Muscle layer of colon (tissue), 2 donors: ENCODE results near the gene DHX15.

ENCODE experiments used
- H3K27ac ChIP-seq: one replicate; pipeline ENCODE4 v1.7.0; 2013; ENCODE audit warnings: low read depth, mild to moderate bottlenecking, low read length, moderate library complexity
- H3K27me3 ChIP-seq, 2 donors: one replicate each; pipeline ENCODE4 v1.7.0; 2013; ENCODE audit warnings: low read length in 2 of 2, mild to moderate bottlenecking in 2 of 2; ENCODE audit not compliant: insufficient read depth in 2 of 2, control insufficient read depth in 1 of 2
- H3K36me3 ChIP-seq: one replicate; pipeline ENCODE4 v1.7.0; 2013; ENCODE audit warnings: mild to moderate bottlenecking, low read length; ENCODE audit not compliant: insufficient read depth
- H3K4me1 ChIP-seq: one replicate; pipeline ENCODE4 v1.7.0; 2013; ENCODE audit warnings: mild to moderate bottlenecking, low read length; ENCODE audit not compliant: insufficient read depth
- H3K4me3 ChIP-seq, 2 donors: one replicate each; pipeline ENCODE4 v1.7.0; 2013; ENCODE audit warnings: low read length in 2 of 2, low read depth in 1 of 2, mild to moderate bottlenecking in 1 of 2, moderate library complexity in 1 of 2
- H3K9ac ChIP-seq: one replicate; pipeline ENCODE4 v1.7.0; 2013; ENCODE audit warnings: low read length
- H3K9me3 ChIP-seq: one replicate; pipeline ENCODE4 v1.7.0; 2013; ENCODE audit warnings: mild to moderate bottlenecking, low read length
- donor health status: abdominal sarcoma.
- donor health status: Adenocarcinoma of cecum.

DHX15 gene

DNA sequence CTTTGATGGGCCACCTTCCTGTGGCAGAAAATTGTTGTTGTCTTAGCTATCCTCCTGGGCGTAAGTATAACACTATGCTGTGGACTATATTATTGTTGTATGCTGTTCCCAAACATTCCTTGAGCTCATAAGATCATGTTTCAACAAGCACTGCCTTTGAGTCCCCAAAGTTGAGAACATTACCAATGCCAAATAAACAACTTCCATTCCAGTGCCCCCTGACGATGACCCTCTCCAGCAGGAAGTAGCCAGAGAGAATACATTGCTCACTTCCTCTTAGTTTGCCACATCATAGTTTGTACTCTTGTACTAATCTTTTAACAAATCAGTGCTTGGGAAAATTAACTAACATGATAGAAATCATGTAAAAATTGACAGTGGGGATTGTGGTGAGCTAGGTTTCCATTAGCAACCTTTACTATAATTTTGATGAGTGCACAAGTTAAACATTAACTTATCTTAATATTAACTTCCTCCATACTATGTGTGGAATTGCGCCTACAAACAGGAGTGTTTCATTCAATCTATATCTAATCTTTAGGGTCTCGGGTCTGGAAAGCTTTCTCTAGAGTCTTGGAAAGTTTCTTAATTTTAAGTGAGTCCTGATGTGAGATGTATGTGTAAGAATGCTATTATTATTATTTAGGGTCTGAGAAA is 20.3 kb upstream of the DHX15 start:
- no peak overlapping the region for H3K4me3 ChIP-seq
- no peaks in the 10 kb centered on the region for H3K4me1 ChIP-seq
- no peaks in the 10 kb centered on the region for H3K9me3 ChIP-seq
- no peak overlapping the region for H3K9ac ChIP-seq
- no peaks in the 10 kb centered on the region for H3K36me3 ChIP-seq
- H3K27ac ChIP-seq = no peak overlapping the region
- H3K27me3 ChIP-seq = no peaks in the 10 kb centered on the region

DNA sequence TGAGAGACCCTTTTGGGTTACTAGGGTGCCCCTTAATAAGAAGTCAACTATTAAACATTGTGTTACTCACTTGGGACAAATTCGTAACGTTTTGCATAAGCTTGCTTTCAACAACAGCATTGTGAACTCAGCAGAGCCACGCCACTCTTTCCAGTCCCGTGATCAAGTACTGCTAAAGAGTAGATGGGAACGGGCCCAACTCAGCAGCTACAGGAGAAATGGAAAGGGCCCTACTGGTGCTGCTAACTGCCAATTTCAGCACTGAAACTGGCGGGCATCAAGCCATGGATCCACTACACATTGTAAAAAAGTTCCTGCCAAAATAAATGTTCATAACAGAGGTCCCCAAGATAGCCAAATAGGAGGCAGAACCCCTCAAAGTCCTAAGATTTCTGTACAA is 19.0 kb upstream of the DHX15 start:
- H3K9me3 ChIP-seq = no peaks in the 10 kb centered on the region
- no peaks in the 10 kb centered on the region for H3K27me3 ChIP-seq

GRCh38 chr4:24601121-24601520 is 16.8 kb upstream of the DHX15 start:
- H3K27me3 ChIP-seq = no peaks in the 10 kb centered on the region
- no peak overlapping the region for H3K4me3 ChIP-seq
- H3K9me3 ChIP-seq = peaks cover 3% of the 10 kb centered on the region
- no peak overlapping the region for H3K9ac ChIP-seq
- H3K36me3 ChIP-seq = no peaks in the 10 kb centered on the region
- no peak overlapping the region for H3K27ac ChIP-seq
- H3K4me1 ChIP-seq = no peaks in the 10 kb centered on the region

More for the DNA sequence above, 19.0 kb upstream of the DHX15 start:
- Histone ChIP-seq H3K36me3 (no peaks in the 10 kb centered on the region), H3K9ac (no peak overlapping the region), H3K27ac (no peak overlapping the region), H3K4me1 (no peaks in the 10 kb centered on the region), H3K4me3 (no peak overlapping the region)

- H3K4me3 ChIP-seq = no peak overlapping the region
- no peaks in the 10 kb centered on the region for H3K4me1 ChIP-seq
- H3K9ac ChIP-seq = no peak overlapping the region
- H3K27me3 ChIP-seq = no peaks in the 10 kb centered on the region
- no peaks in the 10 kb centered on the region for H3K36me3 ChIP-seq
- peaks cover 3% of the 10 kb centered on the region for H3K9me3 ChIP-seq
- H3K27ac ChIP-seq = no peak overlapping the region
These were observed 14.9 kb upstream of the DHX15 start for GRCh38 chr4:24599275-24599674.

DNA sequence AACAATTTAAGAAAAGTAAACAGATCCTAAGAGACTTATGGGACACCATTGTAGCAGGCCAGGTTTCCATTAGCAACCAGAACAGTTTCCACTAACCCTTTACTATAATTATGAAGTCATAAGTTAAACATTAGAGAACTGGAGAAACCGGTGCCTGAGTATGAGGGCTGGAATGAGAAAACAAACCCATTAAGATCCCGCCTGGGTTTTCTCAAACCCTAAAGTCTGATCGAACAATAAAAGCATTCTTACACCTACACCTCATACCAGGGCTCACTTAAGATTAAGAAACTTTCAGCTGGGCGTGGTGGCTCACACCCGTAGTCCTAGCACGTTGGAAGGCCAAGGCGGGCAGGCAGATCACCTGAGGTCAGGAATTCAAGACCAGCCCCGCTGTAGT is 13.7 kb upstream of the DHX15 start:
- no peaks in the 10 kb centered on the region for H3K27me3 ChIP-seq
- no peak overlapping the region for H3K4me3 ChIP-seq
- no peaks in the 10 kb centered on the region for H3K4me1 ChIP-seq
- H3K36me3 ChIP-seq = no peaks in the 10 kb centered on the region
- H3K9me3 ChIP-seq = peaks cover 3% of the 10 kb centered on the region
- H3K27ac ChIP-seq = no peak overlapping the region
- no peak overlapping the region for H3K9ac ChIP-seq

DNA sequence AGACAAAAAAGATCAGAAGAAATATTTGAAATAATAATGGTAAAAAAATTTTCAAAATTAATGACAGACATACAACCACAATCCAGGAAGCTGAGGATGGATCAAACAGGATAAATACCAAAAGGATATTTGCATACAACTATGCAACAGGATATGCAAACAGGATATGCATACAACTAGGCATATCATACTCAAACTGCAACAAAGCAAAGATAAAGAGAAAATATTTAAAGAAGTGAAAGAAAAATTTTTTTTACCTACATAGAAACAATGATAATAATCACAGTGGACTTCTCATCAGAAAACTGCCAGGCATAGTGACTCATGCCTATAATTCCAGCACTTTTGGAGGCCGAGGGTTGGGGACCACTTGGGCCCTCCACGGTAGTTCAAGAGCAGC is 11.3 kb upstream of the DHX15 start:
- Histone ChIP-seq H3K9me3 (peaks cover 3% of the 10 kb centered on the region), H3K27me3 (no peaks in the 10 kb centered on the region), H3K4me3 (no peak overlapping the region), H3K9ac (no peak overlapping the region), H3K27ac (no peak overlapping the region), H3K36me3 (no peaks in the 10 kb centered on the region), H3K4me1 (no peaks in the 10 kb centered on the region)

DNA sequence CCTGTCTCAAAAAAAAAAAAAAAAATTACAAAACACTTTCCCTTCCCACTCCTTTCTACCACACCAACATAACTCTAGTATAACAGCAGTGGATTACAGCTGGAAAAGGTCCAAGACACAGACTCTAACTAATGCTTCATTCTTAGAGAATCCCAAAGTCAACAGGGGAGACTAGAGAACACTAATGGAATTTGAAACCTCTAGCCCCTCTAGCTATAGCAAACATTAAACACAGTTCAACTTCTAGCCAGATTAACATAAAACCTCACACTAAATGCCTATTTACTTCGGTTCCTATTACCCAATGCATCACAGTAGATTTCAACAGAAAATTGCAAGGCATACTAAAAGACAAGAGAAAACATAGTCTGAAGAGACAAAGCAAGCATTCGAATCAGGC is 10.5 kb upstream of the DHX15 start:
- no peaks in the 10 kb centered on the region for H3K36me3 ChIP-seq
- no peaks in the 10 kb centered on the region for H3K4me1 ChIP-seq
- peaks cover 3% of the 10 kb centered on the region for H3K9me3 ChIP-seq
- H3K4me3 ChIP-seq = no peak overlapping the region
- no peaks in the 10 kb centered on the region for H3K27me3 ChIP-seq
- no peak overlapping the region for H3K9ac ChIP-seq
- H3K27ac ChIP-seq = no peak overlapping the region

GRCh38 chr4:24589448-24589847 is 5.1 kb upstream of the DHX15 start:
- Histone ChIP-seq H3K36me3 (no peaks in the 10 kb centered on the region), H3K27ac (no peak overlapping the region), H3K4me3 (no peak overlapping the region), H3K9ac (no peak overlapping the region), H3K4me1 (no peaks in the 10 kb centered on the region), H3K9me3 (no peaks in the 10 kb centered on the region), H3K27me3 (no peaks in the 10 kb centered on the region)

- H3K27ac ChIP-seq = no peak overlapping the region
- H3K9me3 ChIP-seq = no peaks in the 10 kb centered on the region
- no peaks in the 10 kb centered on the region for H3K36me3 ChIP-seq
- H3K4me1 ChIP-seq = no peaks in the 10 kb centered on the region
- H3K9ac ChIP-seq = no peak overlapping the region
- H3K27me3 ChIP-seq = no peaks in the 10 kb centered on the region
- H3K4me3 ChIP-seq = no peak overlapping the region
These were observed 4.0 kb upstream of the DHX15 start for GRCh38 chr4:24588216-24588954.

DNA sequence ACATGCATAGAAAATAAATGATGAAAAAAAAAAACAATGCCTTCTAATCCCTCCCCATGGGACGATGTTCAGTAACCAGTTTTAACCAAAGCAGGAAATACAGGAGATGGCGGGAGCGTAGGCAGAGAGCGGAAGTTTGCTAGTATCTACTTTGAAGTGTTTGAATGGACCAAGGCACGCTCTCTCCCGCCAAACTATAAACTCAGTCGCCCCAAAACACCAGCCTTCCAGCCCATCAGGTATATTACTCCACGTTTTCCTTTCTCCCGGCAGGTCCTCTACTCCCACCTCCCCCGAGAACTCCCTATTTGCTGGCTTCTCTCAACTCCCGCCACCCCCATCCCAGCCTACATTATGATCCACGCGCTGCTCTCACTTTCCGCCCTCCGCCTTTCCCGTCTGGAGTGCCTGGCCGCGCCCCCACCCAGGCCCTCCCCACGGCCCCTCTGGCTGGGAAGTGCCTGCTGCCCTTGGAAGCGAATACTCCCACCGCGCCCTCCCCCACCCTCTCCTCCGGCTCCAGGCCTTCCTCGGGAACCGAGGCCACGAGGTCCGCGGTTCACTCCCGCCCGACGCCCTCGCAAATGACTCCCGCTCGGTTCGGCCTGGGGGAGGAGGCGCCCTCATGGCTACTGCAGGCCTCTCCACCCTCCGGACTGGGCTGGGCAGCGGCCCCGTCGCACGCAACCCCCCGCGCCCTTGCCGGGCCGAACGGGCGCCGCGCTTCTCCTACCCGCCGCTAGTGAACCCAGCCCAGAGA is 723 bp downstream of the DHX15 start:
- Histone ChIP-seq H3K36me3 (no peaks in the 10 kb centered on the region), H3K4me1 (peaks cover 24% of the 10 kb centered on the region), H3K4me3 (peak overlapping the region; percentile 86 to 87), H3K27ac (peak overlapping the region; percentile 78), H3K27me3 (no peaks in the 10 kb centered on the region), H3K9me3 (no peaks in the 10 kb centered on the region), H3K9ac (peak overlapping the region; percentile 81)

DNA sequence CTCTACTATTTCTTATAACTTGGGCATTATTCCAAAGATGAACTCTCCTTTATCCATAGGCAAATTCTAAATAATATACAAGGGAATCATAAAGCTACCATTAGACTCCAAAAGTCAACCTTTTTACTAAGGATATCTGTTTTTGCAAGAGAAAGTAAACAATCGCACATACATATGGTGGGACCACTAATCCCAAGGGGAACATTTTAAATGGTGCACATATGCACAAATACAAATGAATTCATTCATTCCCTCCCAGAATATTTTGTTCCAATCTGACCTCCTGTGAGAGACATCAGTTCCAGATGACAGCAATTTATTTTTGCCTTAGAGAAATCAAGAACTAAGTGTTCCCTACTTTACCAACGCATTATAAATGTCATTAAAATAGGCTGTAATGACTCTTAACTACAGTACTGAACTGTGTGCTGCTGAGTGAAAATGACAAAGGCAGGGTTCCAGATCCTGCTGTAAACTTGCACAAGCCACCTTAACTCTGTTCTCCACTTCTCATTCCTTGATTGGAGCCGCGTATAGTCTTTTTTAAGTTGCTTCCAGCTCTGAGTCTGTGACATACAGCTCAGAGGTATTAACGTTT is 2.0 kb downstream of the DHX15 start:
- Histone ChIP-seq H3K9me3 (no peaks in the 10 kb centered on the region), H3K9ac (peak overlapping the region; percentile 3), H3K4me1 (peaks cover 36% of the 10 kb centered on the region), H3K36me3 (no peaks in the 10 kb centered on the region), H3K4me3 (peak overlapping the region in 1 of 2 donors; percentile 86), H3K27me3 (no peaks in the 10 kb centered on the region), H3K27ac (peak overlapping the region; percentile 78)
